Measurements from ENCODE around the gene LAMA3.

Gene LAMA3

GRCh38 chr18:23849141-23849540 lies 159.9 kb downstream of the LAMA3 start:
- no peak for DNase-seq (ENCODE audit: low read depth in 2 of 2)

GRCh38 chr18:23850215-23850614 lies 161.0 kb downstream of the LAMA3 start:
- no peak for DNase-seq (ENCODE audit: low read depth in 2 of 2)

- no peak for DNase-seq (ENCODE audit: low read depth in 2 of 2)
Measured at GRCh38 chr18:23851470-23852002, 162.3 kb downstream of the LAMA3 start.

- no peak for DNase-seq (ENCODE audit: low read depth in 2 of 2)
Measured at GRCh38 chr18:23852236-23853045, 163.2 kb downstream of the LAMA3 start.

- DNase-seq (ENCODE audit: low read depth in 2 of 2): no peak
Measured at GRCh38 chr18:23853448-23854195, 164.4 kb downstream of the LAMA3 start.

- no peak for DNase-seq (ENCODE audit: low read depth in 2 of 2)
Measured at GRCh38 chr18:23855721-23856120, 166.5 kb downstream of the LAMA3 start.

- no peak for DNase-seq (ENCODE audit: low read depth in 2 of 2)
Measured at GRCh38 chr18:23856466-23857163, 167.4 kb downstream of the LAMA3 start.

- no peak for DNase-seq (ENCODE audit: low read depth in 2 of 2)
Measured at GRCh38 chr18:23857164-23857552, 167.9 kb downstream of the LAMA3 start.

- DNase-seq (ENCODE audit: low read depth in 2 of 2): no peak
Measured at GRCh38 chr18:23857756-23858155, 168.5 kb downstream of the LAMA3 start.

- DNase-seq (ENCODE audit: low read depth in 2 of 2): no peak
Measured at GRCh38 chr18:23859466-23860336, 170.4 kb downstream of the LAMA3 start.

- DNase-seq (ENCODE audit: low read depth in 2 of 2): no peak
Measured at GRCh38 chr18:23861326-23861725, 172.1 kb downstream of the LAMA3 start.

- no peak for DNase-seq (ENCODE audit: low read depth in 2 of 2)
Measured at GRCh38 chr18:23861805-23862470, 172.7 kb downstream of the LAMA3 start.

- peak in 1 of 2 donors; percentile 12 for DNase-seq (ENCODE audit: low read depth in 2 of 2)
Measured at GRCh38 chr18:23864624-23865023, 175.4 kb downstream of the LAMA3 start.

GRCh38 chr18:23867006-23867405 lies 177.8 kb downstream of the LAMA3 start:
- DNase-seq (ENCODE audit: low read depth in 2 of 2): no peak

- DNase-seq (ENCODE audit: low read depth in 2 of 2): no peak
Measured at GRCh38 chr18:23868136-23868785, 179.0 kb downstream of the LAMA3 start.

- DNase-seq (ENCODE audit: low read depth in 2 of 2): no peak
Measured at GRCh38 chr18:23870676-23871380, 181.6 kb downstream of the LAMA3 start.

- DNase-seq (ENCODE audit: low read depth in 2 of 2): peak; percentile 6 to 13
Measured at GRCh38 chr18:23871410-23871809, 182.2 kb downstream of the LAMA3 start.

GRCh38 chr18:23872701-23873550 lies 183.7 kb downstream of the LAMA3 start:
- DNase-seq (ENCODE audit: low read depth in 2 of 2): peak in 1 of 2 donors; percentile 32

Data from stimulated activated CD4-positive, alpha-beta T cell treated with anti-CD3 and anti-CD28 coated beads, Interleukin-1b, Interleukin-23, amount 100 ng/mL, for 4 hours (primary cell).